ENCODE results near the gene B4GALNT2. TPM values are rescaled to one million over a fixed set of nuclear protein-coding genes. Genes with fewer than 3 reads are reported as not detected.
"Not testable (repeated sequence)": the region's sequence is repeated elsewhere in the genome, so short reads cannot be mapped to it uniquely, and the experiment has no call there.

The B4GALNT2 gene
- total RNA-seq, 1 donor from 2014 or later = 0.03 TPM

GRCh38 chr17:49120166-49120565 lies 12.4 kb upstream of the B4GALNT2 start:
- ATAC-seq (no peak), DNase-seq (ENCODE audit: low spot score) (no peak)

GRCh38 chr17:49121696-49122292 lies 10.8 kb upstream of the B4GALNT2 start:
- ATAC-seq = no peak
- DNase-seq (ENCODE audit: low spot score) = no peak

GRCh38 chr17:49122566-49122965 lies 10.0 kb upstream of the B4GALNT2 start:
- ATAC-seq (no peak), DNase-seq (ENCODE audit: low spot score) (no peak)

GRCh38 chr17:49123061-49123460 lies 9.5 kb upstream of the B4GALNT2 start:
- no peak for DNase-seq (ENCODE audit: low spot score)
- no peak for ATAC-seq

GRCh38 chr17:49125449-49125848 lies 7.1 kb upstream of the B4GALNT2 start:
- DNase-seq (ENCODE audit: low spot score) = no peak

GRCh38 chr17:49126183-49126859 lies 6.2 kb upstream of the B4GALNT2 start:
- not testable (repeated sequence) for ATAC-seq; DNase-seq (ENCODE audit: low spot score)

More at GRCh38 chr17:49125449-49125848, 7.1 kb upstream of the B4GALNT2 start:
- ATAC-seq = no peak

- ATAC-seq; DNase-seq (ENCODE audit: low spot score): not testable (repeated sequence)
These were observed 3.1 kb upstream of the B4GALNT2 start for GRCh38 chr17:49129359-49129950.

GRCh38 chr17:49130891-49131290 lies 1.7 kb upstream of the B4GALNT2 start:
- ATAC-seq (no peak), DNase-seq (ENCODE audit: low spot score) (no peak)

- ATAC-seq = no peak
- no peak for DNase-seq (ENCODE audit: low spot score)
These were observed 261 bp upstream of the B4GALNT2 start for GRCh38 chr17:49132317-49132698.

GRCh38 chr17:49136335-49136734 lies 3.8 kb downstream of the B4GALNT2 start:
- ATAC-seq = no peak
- DNase-seq (ENCODE audit: low spot score) = no peak

- not testable (repeated sequence) for ATAC-seq; DNase-seq (ENCODE audit: low spot score)
These were observed 13.1 kb downstream of the B4GALNT2 start for GRCh38 chr17:49145654-49146053.

- ATAC-seq (no peak), DNase-seq (ENCODE audit: low spot score) (no peak)
These were observed 14.2 kb downstream of the B4GALNT2 start for GRCh38 chr17:49146620-49147306.

- ATAC-seq (no peak), DNase-seq (ENCODE audit: low spot score) (no peak)
These were observed 15.6 kb downstream of the B4GALNT2 start for GRCh38 chr17:49148171-49148570.

- DNase-seq (ENCODE audit: low spot score) (no peak), ATAC-seq (no peak)
These were observed 19.4 kb downstream of the B4GALNT2 start for GRCh38 chr17:49151996-49152395.

- DNase-seq (ENCODE audit: low spot score) (no peak), ATAC-seq (no peak)
These were observed 23.7 kb downstream of the B4GALNT2 start for GRCh38 chr17:49156256-49156655.

GRCh38 chr17:49157784-49158183 lies 25.2 kb downstream of the B4GALNT2 start:
- no peak for ATAC-seq

GRCh38 chr17:49162866-49163265 lies 30.3 kb downstream of the B4GALNT2 start:
- no peak for DNase-seq (ENCODE audit: low spot score)
- ATAC-seq = no peak

More at GRCh38 chr17:49157784-49158183, 25.2 kb downstream of the B4GALNT2 start:
- DNase-seq (ENCODE audit: low spot score) = no peak

- no peak for DNase-seq (ENCODE audit: low spot score)
- no peak for ATAC-seq
These were observed 32.6 kb downstream of the B4GALNT2 start for GRCh38 chr17:49165143-49165542.

- ATAC-seq = no peak
- DNase-seq (ENCODE audit: low spot score) = no peak
These were observed 36.1 kb downstream of the B4GALNT2 start for GRCh38 chr17:49168706-49169105.

- DNase-seq (ENCODE audit: low spot score) (no peak), ATAC-seq (no peak)
These were observed 37.6 kb downstream of the B4GALNT2 start for GRCh38 chr17:49170216-49170615.

- not testable (repeated sequence) for ATAC-seq; DNase-seq (ENCODE audit: low spot score)
These were observed 38.1 kb downstream of the B4GALNT2 start for GRCh38 chr17:49170711-49171110.
